Measurements from ENCODE around the gene HSP90AA1.

- TF ChIP-seq CTCF (conservative IDR thresholded peaks at IDR 0.05 in 1 of 2, IDR thresholded peaks at IDR 0.05 in 1 of 2; ENCODE audit: extremely low read depth in 1 of 2, insufficient read depth in 1 of 2, low read depth in 1 of 2, low read length in 2 of 2) = no peak
- no peak for TF ChIP-seq EZH2 (IDR thresholded peaks at IDR 0.05; ENCODE audit: borderline replicate concordance, low read length)
Measured at GRCh38 chr14:102066041-102066451, 20.8 kb downstream of the HSP90AA1 start.
